HG03565 (cell line): Measurements from ENCODE around the gene MALL.
"Not testable (repeated sequence)": the region's sequence is repeated elsewhere in the genome, so short reads cannot be mapped to it uniquely, and the experiment has no call there.

Experiments used
- ATAC-seq: cut with Tn5 transposase; IDR thresholded peaks from one replicate; pipeline ENCODE4 v1.9.1; 2021; ENCODE audit warnings: mild to moderate bottlenecking, moderate library complexity; ENCODE audit not compliant: unreplicated experiment

The MALL gene

DNA sequence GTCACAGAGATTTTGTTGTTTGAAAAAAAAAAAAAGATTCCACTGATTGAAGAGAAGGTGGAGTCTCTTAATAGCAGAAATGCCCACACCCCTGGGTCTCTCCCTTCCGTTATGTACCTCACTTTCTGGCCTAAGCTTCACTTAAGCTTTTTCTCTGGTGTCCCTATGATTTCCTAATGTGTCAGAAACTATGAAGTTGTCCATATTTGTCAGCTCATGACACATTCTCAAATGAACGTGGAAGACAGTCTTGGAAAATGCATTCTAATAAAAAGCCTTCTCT, 5.4 kb upstream of the MALL start:
- no peak for ATAC-seq

DNA sequence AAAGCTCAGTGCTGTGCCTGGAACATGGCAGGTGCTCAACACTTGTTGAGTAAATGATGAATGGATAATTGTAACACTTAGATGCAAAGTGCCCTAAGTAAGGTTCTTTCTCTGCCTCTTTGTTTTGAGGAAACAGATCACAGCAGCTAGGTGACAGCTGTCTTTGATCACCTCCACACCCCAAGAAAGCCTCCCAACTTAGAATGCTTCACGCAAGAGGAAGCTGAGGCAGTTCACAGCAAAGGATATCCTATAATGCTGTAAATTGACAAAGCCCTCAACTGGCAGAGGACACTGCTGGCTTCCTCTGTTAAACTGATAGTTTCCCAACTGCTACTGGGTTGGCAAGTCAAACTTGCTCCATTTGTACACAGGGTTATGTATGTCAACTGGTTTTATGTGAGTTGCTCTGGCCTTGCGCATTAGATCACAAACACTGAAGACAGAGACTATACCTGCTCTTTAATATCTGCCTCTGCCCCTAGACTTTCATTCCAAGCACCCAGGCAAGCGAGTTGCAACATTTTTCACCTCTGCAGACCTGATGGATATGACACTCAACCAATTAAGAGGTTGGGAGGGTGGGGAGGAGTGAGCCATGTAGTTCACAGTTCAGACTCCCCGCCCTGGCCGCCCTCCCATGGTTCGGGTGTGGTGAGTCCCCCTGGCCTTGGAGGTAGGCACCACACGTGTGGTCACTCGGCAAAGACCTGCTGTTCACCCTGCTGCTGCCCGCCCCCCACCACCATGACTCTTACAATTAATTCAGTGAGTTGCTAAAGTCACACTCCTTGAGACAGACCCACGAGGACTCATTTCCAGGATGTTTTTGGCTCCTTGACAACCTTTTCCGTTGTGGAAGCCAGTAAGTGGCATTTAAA, 4.8 kb upstream of the MALL start:
- ATAC-seq: no peak

DNA sequence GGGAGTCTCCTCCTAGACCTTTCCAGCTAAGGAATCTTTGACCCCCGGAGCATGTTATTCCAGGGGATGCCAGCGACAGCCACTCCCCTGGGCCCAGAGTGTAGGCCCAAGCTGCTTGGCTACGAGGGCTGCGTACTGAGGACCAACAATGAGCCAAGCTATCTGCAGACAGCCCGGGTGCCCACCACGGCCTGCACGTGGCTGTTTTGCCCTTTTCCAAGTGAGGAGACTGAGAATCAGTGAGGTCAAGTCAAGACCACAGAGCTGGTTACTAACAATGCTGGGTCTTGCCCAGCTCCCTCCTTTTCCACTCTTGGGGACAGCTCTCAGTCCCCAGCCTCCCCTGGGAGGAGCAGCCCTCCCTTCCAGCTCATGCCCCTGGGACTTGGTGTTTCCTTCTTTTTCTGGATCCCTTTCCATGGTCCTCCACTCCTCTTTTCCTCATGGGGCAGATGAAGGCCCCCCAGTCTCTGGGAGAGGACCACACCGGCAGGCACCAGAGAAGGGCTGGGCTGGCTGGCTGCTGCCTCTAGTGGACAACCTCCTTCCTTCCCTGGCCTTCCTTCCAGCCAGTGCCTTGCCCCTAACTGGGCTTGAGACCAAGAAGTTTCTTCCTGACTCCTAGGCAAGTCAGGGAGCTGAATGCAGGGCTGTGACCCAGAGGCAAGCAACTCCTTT, 550 bp upstream of the MALL start:
- ATAC-seq: no peak

DNA sequence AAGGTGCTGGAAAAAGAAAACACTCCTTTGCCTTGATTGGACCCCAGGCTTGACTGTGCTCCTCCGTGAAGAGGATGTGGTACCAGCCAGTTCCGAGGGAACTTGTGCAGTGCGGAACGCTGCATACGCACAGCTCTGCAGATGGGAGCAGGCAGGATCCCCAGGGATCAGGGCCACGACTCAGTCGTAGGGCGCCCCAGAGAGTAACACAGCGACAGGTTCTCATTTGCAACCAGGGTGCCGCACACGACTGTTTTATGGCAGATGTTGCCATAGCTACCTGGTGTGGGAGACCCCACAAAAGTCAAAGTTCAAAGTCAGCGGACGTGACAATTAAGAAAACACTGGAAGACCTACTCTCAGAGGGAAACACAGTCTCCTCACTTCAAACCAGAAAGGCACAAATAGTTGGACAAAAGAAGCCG, 779 bp downstream of the MALL start:
- no peak for ATAC-seq

DNA sequence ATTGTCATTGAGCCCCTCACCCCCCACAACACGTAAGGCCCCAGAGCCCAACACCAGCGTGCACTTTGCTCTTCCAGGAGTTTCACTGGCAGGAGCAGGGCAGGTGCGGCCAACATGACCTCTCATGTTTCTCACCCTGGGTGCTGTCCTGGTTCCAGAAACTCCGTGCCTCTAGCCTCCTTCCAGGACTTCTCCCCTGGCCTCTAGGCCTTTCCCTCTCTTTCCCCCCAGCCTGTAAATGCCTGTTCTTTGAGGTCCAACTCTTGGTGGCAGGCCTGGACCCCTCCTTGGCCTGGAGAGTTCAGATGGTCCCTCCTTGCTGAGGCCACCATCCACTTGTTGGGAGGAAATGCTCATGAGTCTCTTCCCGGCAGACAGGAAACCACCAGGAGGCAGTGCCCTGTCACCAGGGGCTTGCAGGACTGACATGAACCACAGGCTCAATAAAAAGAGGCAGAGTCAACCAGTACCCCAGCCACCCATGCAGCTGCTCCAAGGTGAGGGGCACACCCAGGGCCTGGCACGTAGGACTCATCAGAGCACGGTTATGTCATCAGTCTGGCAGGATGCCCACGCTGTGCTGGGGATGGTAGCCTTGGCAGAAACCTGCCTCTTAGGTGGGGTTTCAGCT, 1.5 kb downstream of the MALL start:
- ATAC-seq: no peak

DNA sequence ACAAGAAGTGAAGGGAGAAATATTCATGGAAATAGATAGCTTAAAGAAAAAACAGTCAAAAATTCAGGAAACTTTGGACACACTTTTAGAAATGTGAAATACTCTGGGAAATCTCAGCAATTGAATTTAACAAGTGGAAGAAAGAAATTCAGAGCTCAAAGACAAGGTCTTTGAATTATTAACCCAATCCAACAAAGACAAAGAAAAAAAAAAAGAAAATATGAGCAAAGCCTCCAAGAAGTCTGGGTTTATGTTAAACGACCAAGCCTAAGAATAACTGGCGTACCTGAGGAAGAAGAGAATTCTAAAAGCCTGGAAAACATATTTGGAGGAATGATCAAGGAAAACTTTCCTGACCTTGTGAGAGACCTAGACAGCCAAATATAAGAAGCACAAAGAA, 7.3 kb downstream of the MALL start:
- ATAC-seq: not testable (repeated sequence)

DNA sequence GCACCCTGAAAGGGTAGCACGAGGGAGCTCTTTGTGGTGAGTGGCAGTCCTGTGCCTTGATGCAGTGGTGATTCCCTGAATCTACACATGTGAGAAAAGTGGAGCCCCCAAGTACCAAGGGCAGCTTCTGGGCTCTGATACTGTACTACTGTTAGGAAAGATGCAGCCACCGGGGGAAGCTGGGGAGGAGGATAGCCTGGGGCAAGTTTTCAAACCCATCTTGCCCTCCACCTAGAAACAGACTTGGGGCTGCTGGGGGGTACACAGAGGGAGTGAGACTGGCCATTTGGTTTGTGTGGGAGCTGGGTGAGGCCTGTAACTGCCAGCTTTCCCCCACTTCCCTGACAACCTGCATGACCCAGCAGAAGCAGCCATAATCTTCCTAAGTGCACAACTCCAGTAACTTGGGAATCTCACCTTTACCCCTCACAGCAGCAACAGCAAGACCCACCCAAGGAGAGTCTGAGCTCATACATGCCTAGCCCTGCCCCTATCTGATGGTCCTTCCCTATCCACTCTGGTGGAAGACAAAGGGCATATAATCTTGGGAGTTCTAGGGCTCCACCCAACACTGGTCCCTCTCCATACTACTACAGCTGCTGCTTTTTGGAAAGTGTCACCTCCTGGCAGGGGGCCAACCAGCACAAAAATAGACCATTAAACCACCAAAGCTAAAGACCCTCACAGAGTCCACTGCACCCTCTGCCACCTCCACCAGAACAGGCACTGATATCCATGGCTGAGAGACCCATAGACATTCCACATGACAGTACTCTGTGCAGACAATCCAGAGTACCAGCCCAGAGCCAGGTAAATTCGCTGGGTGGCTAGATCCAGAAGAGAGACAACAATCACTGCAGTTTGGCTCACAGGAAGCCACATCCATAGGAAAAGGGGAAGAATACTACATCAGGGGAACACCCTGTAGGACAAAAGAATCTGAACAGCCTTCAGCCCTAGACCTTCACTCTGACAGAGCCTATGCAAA, 8.2 kb downstream of the MALL start:
- no peak for ATAC-seq

DNA sequence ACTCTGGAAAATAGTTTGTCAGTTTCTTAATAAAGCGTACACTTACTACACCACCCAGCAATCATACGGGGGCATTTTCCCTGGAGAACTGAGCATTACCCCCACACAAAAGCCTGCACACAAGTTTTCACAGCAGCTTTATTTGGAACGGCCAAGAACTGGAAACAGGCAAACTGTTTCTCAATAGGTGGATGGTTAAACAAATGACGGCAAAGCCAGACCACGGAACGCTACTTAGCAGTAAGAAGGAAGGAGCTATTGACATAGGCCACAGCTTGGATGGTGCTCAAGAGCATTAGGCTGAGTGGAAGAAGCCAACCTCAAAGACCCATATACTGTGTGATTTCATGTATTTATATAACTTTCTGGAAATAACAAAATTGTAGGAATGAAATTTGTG, 9.0 kb downstream of the MALL start:
- no peak for ATAC-seq

DNA sequence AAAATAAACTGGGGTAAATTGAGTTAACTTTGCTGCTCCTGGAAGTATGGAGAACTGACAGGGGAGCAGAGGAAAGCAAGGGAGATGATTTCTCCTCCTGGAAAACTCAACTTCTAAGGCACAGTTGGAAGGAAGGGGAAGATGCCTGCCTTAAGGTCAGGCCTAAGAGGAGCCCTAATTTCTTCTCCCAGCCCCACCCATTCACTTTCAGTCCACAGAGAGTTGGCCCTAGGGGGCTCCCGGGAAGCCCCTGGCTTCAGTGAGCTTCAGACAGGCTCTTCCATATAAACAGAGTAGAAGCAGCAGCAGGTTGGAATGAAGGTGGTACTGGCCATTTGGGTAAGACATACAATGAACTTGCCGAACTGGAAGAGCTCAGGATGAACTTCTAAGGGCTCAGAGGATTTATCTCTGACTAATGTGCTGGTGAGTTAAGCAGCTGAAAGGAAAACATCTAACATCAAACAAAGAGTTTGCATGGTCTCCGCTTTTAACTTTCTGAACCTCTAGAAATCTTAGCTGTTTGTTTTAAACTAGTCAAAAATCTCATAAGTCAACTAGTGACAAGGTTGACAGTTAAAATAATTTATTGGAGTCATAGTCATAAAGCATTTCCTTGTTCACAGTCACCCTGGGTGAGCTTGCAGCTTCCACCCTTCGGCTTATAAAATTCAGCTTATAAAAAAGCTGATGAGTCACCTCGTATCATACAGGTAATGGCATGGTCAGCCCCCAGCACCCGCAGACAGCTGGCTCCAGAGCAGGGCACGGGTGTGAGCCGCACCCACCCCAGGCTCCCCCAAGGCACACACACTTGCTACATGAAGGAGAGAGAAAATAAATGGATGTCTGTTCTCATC, 9.8 kb downstream of the MALL start:
- no peak for ATAC-seq

DNA sequence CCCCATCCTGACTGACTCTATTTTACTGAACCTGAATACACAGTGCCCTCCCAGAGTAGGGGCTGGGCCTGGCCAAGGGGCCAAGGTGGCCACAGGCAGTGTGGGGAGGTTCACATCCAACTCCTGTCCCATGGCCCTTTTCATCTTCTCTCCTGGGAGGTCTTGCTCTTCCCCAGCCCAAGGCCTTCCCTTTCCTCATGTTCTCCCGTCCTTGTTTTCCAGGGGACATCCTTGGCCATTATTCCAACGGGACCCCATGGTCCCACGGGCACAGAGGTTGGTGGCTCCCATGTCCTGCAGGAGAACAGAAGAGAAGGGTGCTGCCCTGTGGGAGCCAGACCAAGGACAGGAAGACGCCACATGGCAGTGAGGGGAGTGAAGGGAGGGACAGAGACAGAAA, 10.4 kb downstream of the MALL start:
- ATAC-seq: no peak

DNA sequence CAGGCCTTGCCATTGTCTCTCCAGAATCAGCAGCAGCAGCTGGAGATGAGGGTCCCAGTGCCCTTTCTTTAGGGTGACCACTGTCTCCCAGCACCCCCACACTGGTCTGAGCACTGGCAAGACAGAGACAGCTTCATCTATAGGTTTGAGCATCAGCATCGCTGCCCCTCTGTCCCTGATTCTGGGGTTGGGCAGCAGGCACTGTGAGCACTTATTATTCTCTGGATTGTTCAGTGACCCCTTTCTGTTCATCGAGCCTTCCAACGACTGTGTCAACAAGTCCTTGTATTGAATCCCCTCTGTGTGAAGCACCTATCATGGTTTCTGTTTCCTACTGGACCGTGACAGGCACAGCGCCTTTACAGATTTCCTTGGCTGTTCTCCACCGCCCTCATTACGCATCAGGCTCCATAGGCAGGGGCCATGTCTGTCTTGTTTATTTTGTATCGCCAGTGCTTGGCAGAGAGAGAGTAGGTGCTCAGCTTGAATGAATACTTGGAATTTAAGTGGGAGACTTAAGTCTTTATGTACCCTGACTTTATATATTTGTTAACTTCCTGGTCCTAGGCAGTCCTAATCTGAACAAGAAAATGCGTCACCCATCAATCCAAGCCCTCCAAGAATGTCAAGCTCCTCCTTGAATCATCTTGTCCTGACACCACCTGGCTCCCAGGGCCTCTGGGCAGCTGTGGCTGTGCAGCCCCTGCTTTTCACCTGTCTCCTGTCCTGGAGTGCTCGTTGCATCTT, 11.4 kb downstream of the MALL start:
- no peak for ATAC-seq

DNA sequence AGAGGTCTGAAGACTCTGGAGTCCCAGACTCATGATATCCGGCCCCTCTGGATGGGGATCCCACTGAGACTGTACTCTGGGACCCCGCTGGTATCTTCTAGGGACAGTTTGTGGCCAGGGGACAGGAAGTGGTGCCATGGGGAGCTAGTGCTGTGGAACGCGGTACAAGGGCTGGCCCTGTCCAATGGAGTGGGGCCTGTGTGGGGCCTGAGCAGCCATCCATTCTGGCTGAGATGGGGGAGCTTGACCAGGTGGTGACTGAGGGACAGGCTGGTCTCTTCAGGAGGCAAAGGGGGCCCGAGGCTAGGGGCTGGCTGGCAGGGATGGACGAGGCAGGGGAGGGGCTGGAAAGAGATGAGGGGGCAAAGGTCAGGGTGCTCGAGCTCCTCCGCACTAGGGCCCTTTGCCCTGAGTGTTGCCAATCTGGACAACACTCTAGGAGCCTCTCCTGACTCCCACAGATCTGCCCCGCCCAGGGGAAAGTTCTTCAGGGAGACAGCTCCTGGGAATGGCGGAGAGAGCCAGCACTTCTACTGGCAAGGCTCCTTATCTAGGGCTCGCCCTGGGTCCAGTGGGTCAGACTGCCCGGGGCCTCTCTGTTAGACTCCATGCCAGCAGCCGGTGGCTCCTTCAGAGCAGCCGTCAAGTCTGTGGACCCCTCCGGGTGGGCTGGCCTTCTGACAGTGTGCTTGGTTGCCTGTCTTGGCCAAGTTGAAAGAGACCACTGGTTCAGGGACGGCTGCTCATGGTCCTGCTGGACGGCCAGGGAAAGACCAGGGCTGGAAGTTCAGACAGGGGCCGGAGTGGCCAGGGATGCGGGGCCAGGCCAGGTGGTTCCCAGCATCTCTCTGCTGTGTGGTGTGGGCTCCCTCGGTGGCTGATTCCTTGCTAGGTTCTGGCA, 12.3 kb downstream of the MALL start:
- no peak for ATAC-seq

DNA sequence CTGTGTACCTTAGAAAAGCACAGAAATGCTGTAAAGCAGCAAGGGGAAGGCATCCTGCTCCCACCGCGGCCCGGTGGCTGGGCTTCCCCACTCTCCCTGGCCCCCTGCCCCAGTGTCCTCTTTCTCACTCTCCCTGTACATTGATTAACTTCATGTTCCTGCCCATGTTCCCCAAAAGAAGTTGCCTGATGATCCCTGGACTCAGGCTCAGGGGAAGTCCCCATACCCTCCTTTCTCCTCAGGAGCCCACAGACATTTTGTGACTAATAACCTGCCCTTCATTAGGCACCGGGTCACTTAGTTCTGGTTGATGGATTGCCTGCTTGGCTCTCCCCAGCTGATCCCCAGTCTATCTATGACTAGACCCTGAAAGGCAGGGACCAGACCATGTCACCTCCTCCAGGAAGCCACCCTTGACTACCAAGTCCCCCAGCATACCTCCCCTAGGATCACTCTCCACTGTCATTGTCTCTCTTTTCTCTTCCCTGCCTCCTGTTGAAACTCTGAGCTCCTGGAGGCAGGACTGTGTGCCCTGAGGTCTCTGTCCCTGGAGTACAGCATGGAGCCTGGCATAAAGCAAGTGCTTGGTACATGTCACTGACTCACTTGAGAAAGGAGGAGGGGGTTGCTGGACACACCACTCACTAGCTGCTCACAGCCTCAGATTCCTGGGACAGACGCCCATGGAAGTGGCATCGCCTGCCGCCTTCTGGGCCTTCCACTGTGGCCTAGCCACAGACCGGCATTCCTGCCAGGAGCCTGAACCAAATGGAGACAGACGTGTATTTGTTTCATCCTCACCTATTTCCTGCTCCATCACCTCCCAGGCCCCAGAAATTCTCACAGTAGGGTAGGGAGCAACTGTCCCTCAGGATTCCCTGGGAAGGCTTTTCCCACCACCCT, 13.5 kb downstream of the MALL start:
- ATAC-seq: no peak

DNA sequence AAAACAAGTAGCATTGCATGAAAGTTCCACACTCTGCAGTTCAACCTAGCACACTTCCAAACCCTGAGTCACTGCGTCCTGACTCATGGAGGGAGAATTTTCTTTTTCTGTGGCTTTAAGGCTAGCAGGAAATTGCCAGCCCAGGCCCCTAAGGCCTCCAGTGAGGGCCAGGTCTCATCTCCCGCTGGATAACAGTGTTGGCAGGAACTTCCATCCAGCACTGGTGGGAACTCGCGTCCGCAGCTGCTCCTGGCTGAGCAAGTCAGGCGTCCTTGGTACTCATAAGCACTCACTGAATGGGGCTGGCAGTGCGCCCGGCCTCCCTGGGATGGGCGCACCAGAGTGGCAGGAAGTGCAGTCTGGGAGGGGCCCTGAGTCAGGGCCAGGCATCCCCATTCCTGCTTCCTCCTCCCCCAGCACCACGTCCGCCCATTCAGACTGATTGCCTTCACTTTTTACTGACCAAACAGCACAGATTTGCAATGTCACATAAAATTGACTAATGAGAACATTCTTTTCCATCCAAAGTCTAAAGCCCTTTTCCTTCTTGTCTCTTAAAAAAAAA, 14.3 kb downstream of the MALL start:
- ATAC-seq: no peak

DNA sequence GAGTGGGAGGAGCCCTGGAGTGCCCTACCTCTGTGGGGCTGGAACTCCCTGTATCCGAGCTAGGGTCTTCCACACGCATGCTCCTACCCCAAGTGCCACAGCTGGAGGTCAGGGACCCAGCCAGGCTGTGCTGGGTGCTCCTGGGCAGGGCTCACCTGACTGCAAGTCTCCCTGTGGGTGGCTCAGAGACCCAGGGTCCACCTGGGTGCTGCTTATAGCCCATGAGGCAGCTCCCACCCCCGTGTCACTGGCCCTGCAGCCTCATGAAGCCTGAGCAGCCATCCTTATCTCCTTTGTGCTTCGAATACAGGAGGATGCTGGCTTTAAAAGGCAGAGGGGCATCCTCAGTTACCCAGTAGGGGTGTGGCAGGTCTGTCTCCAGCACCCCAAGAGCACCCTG, 14.7 kb downstream of the MALL start:
- ATAC-seq: not testable (repeated sequence)

DNA sequence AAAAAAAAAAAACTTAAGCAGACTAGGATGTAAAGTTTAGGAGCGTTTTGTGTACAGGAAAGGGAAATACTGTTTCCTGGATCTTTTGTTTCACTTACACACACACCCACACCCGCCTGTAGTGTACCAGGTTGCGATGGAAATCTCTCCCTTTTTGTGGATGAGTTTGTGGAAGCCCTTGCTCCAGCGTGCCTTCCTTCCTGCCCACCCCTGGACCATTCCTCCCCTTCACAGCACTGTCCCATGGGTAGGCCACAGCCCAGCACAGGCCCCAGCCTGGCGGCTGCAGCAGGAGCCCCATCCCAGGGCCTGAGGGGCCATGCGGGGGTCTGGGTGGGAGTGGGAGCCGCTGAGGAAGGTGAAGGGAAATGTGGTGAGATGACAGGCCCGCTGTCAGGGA, 15.1 kb downstream of the MALL start:
- no peak for ATAC-seq
